ENCODE measurements around the gene SP3. TPM values are rescaled to one million over a fixed set of nuclear protein-coding genes. Genes with fewer than 3 reads are reported as not detected.
"Not testable (repeated sequence)": the region's sequence is repeated elsewhere in the genome, so short reads cannot be mapped to it uniquely, and the experiment has no call there.

The SP3 gene
- total RNA-seq, 1 experiment from 2014 or later: 80.2 TPM

- no peaks in the 10 kb centered on the region for H3K4me1 ChIP-seq (ENCODE audit: control insufficient read depth, insufficient read depth, low read length)
- ChIA-PET POLR2A (no interaction called here), CTCF (no interaction called here)
- in situ Hi-C loops (cut with HindIII; ENCODE audit: low pct_unique_long_range_greater_than_20kb, low sequenced_read_pairs) (no loop called here), intact Hi-C loops (cut with micrococcal nuclease; ENCODE audit: unreplicated experiment) (no loop called here)
- no peaks in the 10 kb centered on the region for H3K27me3 ChIP-seq (ENCODE audit: control insufficient read depth, insufficient read depth, low read length)
- no peak for TF ChIP-seq TCF7L2 (IDR thresholded peaks at IDR 0.05; ENCODE audit: low read depth, low read length)
- TF ChIP-seq POLR2AphosphoS5 (IDR thresholded peaks at IDR 0.05; ENCODE audit: low read depth, low read length): no peak
- TF ChIP-seq, protein P1, sequence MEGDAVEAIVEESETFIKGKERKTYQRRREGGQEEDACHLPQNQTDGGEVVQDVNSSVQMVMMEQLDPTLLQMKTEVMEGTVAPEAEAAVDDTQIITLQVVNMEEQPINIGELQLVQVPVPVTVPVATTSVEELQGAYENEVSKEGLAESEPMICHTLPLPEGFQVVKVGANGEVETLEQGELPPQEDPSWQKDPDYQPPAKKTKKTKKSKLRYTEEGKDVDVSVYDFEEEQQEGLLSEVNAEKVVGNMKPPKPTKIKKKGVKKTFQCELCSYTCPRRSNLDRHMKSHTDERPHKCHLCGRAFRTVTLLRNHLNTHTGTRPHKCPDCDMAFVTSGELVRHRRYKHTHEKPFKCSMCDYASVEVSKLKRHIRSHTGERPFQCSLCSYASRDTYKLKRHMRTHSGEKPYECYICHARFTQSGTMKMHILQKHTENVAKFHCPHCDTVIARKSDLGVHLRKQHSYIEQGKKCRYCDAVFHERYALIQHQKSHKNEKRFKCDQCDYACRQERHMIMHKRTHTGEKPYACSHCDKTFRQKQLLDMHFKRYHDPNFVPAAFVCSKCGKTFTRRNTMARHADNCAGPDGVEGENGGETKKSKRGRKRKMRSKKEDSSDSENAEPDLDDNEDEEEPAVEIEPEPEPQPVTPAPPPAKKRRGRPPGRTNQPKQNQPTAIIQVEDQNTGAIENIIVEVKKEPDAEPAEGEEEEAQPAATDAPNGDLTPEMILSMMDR (IDR thresholded peaks at IDR 0.05): no peak
- TF ChIP-seq, protein P2, sequence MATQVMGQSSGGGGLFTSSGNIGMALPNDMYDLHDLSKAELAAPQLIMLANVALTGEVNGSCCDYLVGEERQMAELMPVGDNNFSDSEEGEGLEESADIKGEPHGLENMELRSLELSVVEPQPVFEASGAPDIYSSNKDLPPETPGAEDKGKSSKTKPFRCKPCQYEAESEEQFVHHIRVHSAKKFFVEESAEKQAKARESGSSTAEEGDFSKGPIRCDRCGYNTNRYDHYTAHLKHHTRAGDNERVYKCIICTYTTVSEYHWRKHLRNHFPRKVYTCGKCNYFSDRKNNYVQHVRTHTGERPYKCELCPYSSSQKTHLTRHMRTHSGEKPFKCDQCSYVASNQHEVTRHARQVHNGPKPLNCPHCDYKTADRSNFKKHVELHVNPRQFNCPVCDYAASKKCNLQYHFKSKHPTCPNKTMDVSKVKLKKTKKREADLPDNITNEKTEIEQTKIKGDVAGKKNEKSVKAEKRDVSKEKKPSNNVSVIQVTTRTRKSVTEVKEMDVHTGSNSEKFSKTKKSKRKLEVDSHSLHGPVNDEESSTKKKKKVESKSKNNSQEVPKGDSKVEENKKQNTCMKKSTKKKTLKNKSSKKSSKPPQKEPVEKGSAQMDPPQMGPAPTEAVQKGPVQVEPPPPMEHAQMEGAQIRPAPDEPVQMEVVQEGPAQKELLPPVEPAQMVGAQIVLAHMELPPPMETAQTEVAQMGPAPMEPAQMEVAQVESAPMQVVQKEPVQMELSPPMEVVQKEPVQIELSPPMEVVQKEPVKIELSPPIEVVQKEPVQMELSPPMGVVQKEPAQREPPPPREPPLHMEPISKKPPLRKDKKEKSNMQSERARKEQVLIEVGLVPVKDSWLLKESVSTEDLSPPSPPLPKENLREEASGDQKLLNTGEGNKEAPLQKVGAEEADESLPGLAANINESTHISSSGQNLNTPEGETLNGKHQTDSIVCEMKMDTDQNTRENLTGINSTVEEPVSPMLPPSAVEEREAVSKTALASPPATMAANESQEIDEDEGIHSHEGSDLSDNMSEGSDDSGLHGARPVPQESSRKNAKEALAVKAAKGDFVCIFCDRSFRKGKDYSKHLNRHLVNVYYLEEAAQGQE (IDR thresholded peaks at IDR 0.05; ENCODE audit: insufficient read depth in 1 of 2, low read depth in 2 of 2, low read length in 1 of 2): no peak
- no peak for TF ChIP-seq SIN3A (IDR thresholded peaks at IDR 0.05; ENCODE audit: borderline replicate concordance, insufficient read depth, low read depth, low read length)
- H3K36me3 ChIP-seq (ENCODE audit: control insufficient read depth, insufficient read depth, low read length): no peaks in the 10 kb centered on the region
- no peak overlapping the region for H3K27ac ChIP-seq (ENCODE audit: low read length)
- no peak overlapping the region for H3K4me3 ChIP-seq (ENCODE audit: low read depth in 2 of 2, low read length in 2 of 2)
- no peaks in the 10 kb centered on the region for H3K9me3 ChIP-seq (ENCODE audit: control insufficient read depth, insufficient read depth, low read depth, low read length)
- no peak for DNase-seq (ENCODE audit: low read depth, low spot score)
- BruUV-seq (replicated peaks): no TSS peak
- ATAC-seq: no peak
These were observed 73.7 kb downstream of the SP3 start for GRCh38 chr2:173891315-173892037.

DNA sequence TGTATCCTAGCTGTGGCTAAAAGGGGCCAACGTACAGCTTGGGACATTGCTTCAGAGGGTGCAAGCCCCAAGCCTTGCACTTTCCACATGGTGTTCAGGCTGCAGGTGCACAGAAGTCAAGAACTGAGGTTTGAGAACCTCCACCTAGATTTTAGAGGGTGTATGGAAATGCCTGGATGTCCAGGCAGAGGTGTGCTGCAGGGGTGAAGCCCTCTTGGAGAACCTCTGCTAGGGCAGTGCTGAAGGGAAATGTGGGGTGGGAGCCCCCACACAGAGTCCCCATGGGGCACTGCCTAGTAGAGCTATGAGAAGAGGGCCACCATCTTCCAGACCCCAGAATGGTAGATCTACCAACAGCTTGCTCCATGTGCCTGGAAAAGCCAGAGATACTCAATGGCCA, 75.7 kb downstream of the SP3 start:
- BruUV-seq (replicated peaks); intact Hi-C loops (cut with micrococcal nuclease; ENCODE audit: unreplicated experiment); H3K4me1 ChIP-seq (ENCODE audit: control insufficient read depth, insufficient read depth, low read length); in situ Hi-C loops (cut with HindIII; ENCODE audit: low pct_unique_long_range_greater_than_20kb, low sequenced_read_pairs); DNase-seq (ENCODE audit: low read depth, low spot score); H3K27ac ChIP-seq (ENCODE audit: low read length); H3K27me3 ChIP-seq (ENCODE audit: control insufficient read depth, insufficient read depth, low read length); POLR2A ChIA-PET; H3K9me3 ChIP-seq (ENCODE audit: control insufficient read depth, insufficient read depth, low read depth, low read length); H3K4me3 ChIP-seq (ENCODE audit: low read depth in 2 of 2, low read length in 2 of 2); H3K36me3 ChIP-seq (ENCODE audit: control insufficient read depth, insufficient read depth, low read length); CTCF ChIA-PET; ATAC-seq: not testable (repeated sequence)

DNA sequence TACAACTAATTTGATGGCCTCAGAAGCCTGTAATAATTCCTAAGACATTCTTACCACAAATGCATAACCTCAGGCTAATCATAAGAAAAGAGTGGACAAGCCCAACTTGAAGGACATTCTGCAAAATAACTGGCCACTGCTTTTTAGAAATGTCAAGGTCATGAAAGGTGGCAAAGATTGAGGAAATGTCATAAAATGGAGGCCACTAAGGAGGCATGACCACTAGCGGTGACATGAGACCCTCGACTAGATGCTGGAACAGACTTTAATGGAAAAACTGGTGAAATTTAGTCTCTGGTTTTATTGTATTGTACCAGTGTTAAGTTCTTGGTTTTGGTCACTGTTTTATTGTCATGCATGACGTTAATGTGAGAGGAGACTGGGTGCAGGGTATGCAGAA, 78.6 kb downstream of the SP3 start:
- no TSS peak for BruUV-seq (replicated peaks)
- ATAC-seq: no peak
- no peak overlapping the region for H3K27ac ChIP-seq (ENCODE audit: low read length)
- no peaks in the 10 kb centered on the region for H3K4me1 ChIP-seq (ENCODE audit: control insufficient read depth, insufficient read depth, low read length)
- H3K9me3 ChIP-seq (ENCODE audit: control insufficient read depth, insufficient read depth, low read depth, low read length): no peaks in the 10 kb centered on the region
- H3K36me3 ChIP-seq (ENCODE audit: control insufficient read depth, insufficient read depth, low read length): no peaks in the 10 kb centered on the region
- no peaks in the 10 kb centered on the region for H3K27me3 ChIP-seq (ENCODE audit: control insufficient read depth, insufficient read depth, low read length)
- in situ Hi-C loops (cut with HindIII; ENCODE audit: low pct_unique_long_range_greater_than_20kb, low sequenced_read_pairs): no loop called here
- no peak for DNase-seq (ENCODE audit: low read depth, low spot score)
- ChIA-PET CTCF (interaction anchor here (0.7 kb wide), 1 partner anchor 457 kb away, joined by 7 read pairs; no protein-coding TSS in a partner anchor), POLR2A (interaction anchor here (0.6 kb wide), 2 partner anchors 480 to 1223 kb away, joined by 5 to 6 read pairs; no protein-coding TSS in a partner anchor)
- TF ChIP-seq TCF7L2 (IDR thresholded peaks at IDR 0.05; ENCODE audit: low read depth, low read length) (no peak), POLR2AphosphoS5 (IDR thresholded peaks at IDR 0.05; ENCODE audit: low read depth, low read length) (no peak), SIN3A (IDR thresholded peaks at IDR 0.05; ENCODE audit: borderline replicate concordance, insufficient read depth, low read depth, low read length) (no peak)
- TF ChIP-seq, protein P2 (IDR thresholded peaks at IDR 0.05; ENCODE audit: insufficient read depth in 1 of 2, low read depth in 2 of 2, low read length in 1 of 2): no peak
- TF ChIP-seq, protein P1 (IDR thresholded peaks at IDR 0.05): no peak
- intact Hi-C loops (cut with micrococcal nuclease; ENCODE audit: unreplicated experiment): no loop called here
- H3K4me3 ChIP-seq (ENCODE audit: low read depth in 2 of 2, low read length in 2 of 2): no peak overlapping the region

Measured in Panc1 (cell line).